WTC11 (cell line): ENCODE data around the gene KRTAP5-1. TPM values are rescaled to one million over a fixed set of nuclear protein-coding genes. Genes with fewer than 3 reads are reported as not detected.
"Not testable (repeated sequence)": the region's sequence is repeated elsewhere in the genome, so short reads cannot be mapped to it uniquely, and the experiment has no call there.

Source experiments
- ATAC-seq: fragments of 200-7000 bp; cut with Tn5 transposase; 2 replicates; pipeline ENCODE4 v1.10.0; 2021; ENCODE audit warnings: mild to moderate bottlenecking, moderate library complexity
- CTCF ChIA-PET: fragments of 300-600 bp; sonication (Branson Sonifier 250); formaldehyde crosslinking; loops from one replicate; lab custom pipeline; 2021; ENCODE audit warnings: antibody characterized with exemption; lab: Charles Lee
- POLR2A ChIA-PET: fragments of 350-600 bp; sonication (Branson Sonifier 250); formaldehyde crosslinking; loops from one replicate; lab custom pipeline; 2021; ENCODE audit warnings: antibody characterized with exemption; lab: Charles Lee
- DNase-seq: peaks from one replicate; pipeline ENCODE4 v3.0.0; 2021; ENCODE audit warnings: low spot score
- H3K27ac Mint-ChIP-seq: 2 replicates; pipeline ENCODE4 v1.8.0; 2021; ENCODE audit warnings: mixed read lengths
- H3K27me3 Mint-ChIP-seq: 2 replicates; pipeline ENCODE4 v1.8.0; 2021; ENCODE audit warnings: low read depth, mild to moderate bottlenecking, moderate library complexity, mixed read lengths
- H3K36me3 Mint-ChIP-seq: 2 replicates; pipeline ENCODE4 v1.8.0; 2021; ENCODE audit warnings: mixed read lengths
- H3K4me1 Mint-ChIP-seq: 2 replicates; pipeline ENCODE4 v1.8.0; 2022; ENCODE audit warnings: mixed read lengths
- H3K4me3 Mint-ChIP-seq: 2 replicates; pipeline ENCODE4 v1.8.0; 2021; ENCODE audit warnings: mild to moderate bottlenecking, moderate library complexity, mixed read lengths
- H3K9me3 Mint-ChIP-seq: 2 replicates; pipeline ENCODE4 v1.8.0; 2021; ENCODE audit warnings: mixed read lengths
- ATF1 ChIP-seq: sonication (generic); formaldehyde crosslinking; IDR thresholded peaks from 2 replicates; pipeline ENCODE4 v1.8.1; 2023; ENCODE audit warnings: mild to moderate bottlenecking, moderate library complexity, missing genetic modification reagents
- CREM ChIP-seq: sonication (generic); formaldehyde crosslinking; IDR thresholded peaks from 2 replicates; pipeline ENCODE4 v1.8.1; 2022; ENCODE audit warnings: mild to moderate bottlenecking, missing genetic modification reagents, moderate library complexity
- ELF4 ChIP-seq: sonication (generic); formaldehyde crosslinking; IDR thresholded peaks from 2 replicates; pipeline ENCODE4 v1.8.1; 2022; ENCODE audit warnings: low read depth, mild to moderate bottlenecking, moderate library complexity, missing genetic modification reagents
- HMGA2 ChIP-seq: fragments of 250-450 bp; sonication (Bioruptor Pico); IDR thresholded peaks from 2 replicates; pipeline ENCODE4 v1.4.0; 2021; ENCODE audit warnings: mild to moderate bottlenecking, moderate library complexity
- MXD4 ChIP-seq: fragments of 250-450 bp; sonication (Bioruptor Pico); IDR thresholded peaks from 2 replicates; pipeline ENCODE4 v1.8.0; 2021; ENCODE audit warnings: mild to moderate bottlenecking, moderate library complexity, borderline replicate concordance
- NFE2L1 ChIP-seq: sonication (generic); formaldehyde crosslinking; IDR thresholded peaks from 2 replicates; pipeline ENCODE4 v1.8.1; 2023; ENCODE audit warnings: missing genetic modification reagents
- OVOL2 ChIP-seq: fragments of 250-450 bp; sonication (Bioruptor Pico); IDR thresholded peaks from 2 replicates; pipeline ENCODE4 v1.9.0; 2021; ENCODE audit warnings: mild to moderate bottlenecking, borderline replicate concordance
- SMAD4 ChIP-seq: sonication (generic); formaldehyde crosslinking; IDR thresholded peaks from 2 replicates; pipeline ENCODE4 v1.8.0; 2022; ENCODE audit warnings: mild to moderate bottlenecking, missing genetic modification reagents
- TP53 ChIP-seq: sonication (generic); formaldehyde crosslinking; IDR thresholded peaks from 2 replicates; pipeline ENCODE4 v1.8.1; 2023; ENCODE audit warnings: mild to moderate bottlenecking, missing genetic modification reagents
- ZNF121 ChIP-seq: sonication (generic); formaldehyde crosslinking; IDR thresholded peaks from 2 replicates; pipeline ENCODE4 v1.8.0; 2023; ENCODE audit warnings: missing genetic modification reagents
- ZNF263 ChIP-seq: sonication (generic); formaldehyde crosslinking; IDR thresholded peaks from 2 replicates; pipeline ENCODE4 v1.8.1; 2022; ENCODE audit warnings: low read depth, mild to moderate bottlenecking, moderate library complexity, missing genetic modification reagents
- ZNF317 ChIP-seq: sonication (generic); formaldehyde crosslinking; IDR thresholded peaks from 2 replicates; pipeline ENCODE4 v1.8.1; 2023; ENCODE audit warnings: low read depth, mild to moderate bottlenecking, moderate library complexity, missing genetic modification reagents, borderline replicate concordance
- total RNA-seq: library from RNA; stranded (reverse); gene quantifications from 3 replicates; pipeline ENCODE4 v1.2.3, GENCODE V29; 2021
- TF ChIP-seq, protein P1 (sequence below): sonication (generic); formaldehyde crosslinking; IDR thresholded peaks from 2 replicates; pipeline ENCODE4 v1.8.1; 2022; ENCODE audit warnings: low read depth, mild to moderate bottlenecking, moderate library complexity, missing genetic modification reagents, borderline replicate concordance
- TF ChIP-seq, protein P2 (sequence below): sonication (generic); formaldehyde crosslinking; IDR thresholded peaks from 2 replicates; pipeline ENCODE4 v1.8.1; 2022; ENCODE audit warnings: low read depth, missing genetic modification reagents, borderline replicate concordance
- TF ChIP-seq, protein P3 (sequence below): sonication (generic); formaldehyde crosslinking; IDR thresholded peaks from 2 replicates; pipeline ENCODE4 v1.8.0; 2023; ENCODE audit warnings: mild to moderate bottlenecking, missing genetic modification reagents
- TF ChIP-seq, protein P4 (sequence below): sonication (generic); formaldehyde crosslinking; IDR thresholded peaks from 2 replicates; pipeline ENCODE4 v1.8.0; 2022; ENCODE audit warnings: mild to moderate bottlenecking, missing genetic modification reagents
- TF ChIP-seq, protein P5 (sequence below): sonication (generic); formaldehyde crosslinking; IDR thresholded peaks from 2 replicates; pipeline ENCODE4 v1.8.1; 2022; ENCODE audit warnings: missing genetic modification reagents, borderline replicate concordance
- TF ChIP-seq, protein P6 (sequence below): sonication (generic); formaldehyde crosslinking; IDR thresholded peaks from 2 replicates; pipeline ENCODE4 v1.8.0; 2022; ENCODE audit warnings: mild to moderate bottlenecking, missing genetic modification reagents

The KRTAP5-1 gene
- total RNA-seq, 1 experiment from 2014 or later = not detected

DNA sequence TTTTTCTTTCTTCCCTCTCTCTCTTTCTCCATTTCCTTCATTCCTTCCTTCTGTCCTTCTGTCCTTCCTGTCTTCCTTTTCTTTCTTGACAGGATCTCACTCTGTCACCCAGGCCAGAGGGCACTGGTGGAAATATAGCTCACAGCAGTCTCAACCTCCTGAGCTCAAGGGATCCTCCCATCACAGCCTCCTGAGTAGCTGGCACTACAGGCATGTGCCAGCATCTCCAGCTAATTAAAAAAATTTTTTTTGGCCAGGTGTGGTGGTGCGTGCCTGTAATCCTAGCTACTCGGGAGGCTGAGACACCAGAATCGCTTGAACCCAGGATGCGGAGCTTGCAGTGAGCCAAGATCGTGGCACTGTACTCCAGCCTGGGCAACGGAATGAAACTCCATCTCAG is 8.3 kb downstream of the KRTAP5-1 start:
- Mint-ChIP-seq H3K4me1 (no peaks in the 10 kb centered on the region), H3K27ac (no peak overlapping the region), H3K36me3 (peaks cover 3% of the 10 kb centered on the region; the same call in 1 of the 2 replicates), H3K4me3 (no peak overlapping the region), H3K27me3 (peaks cover 55% of the 10 kb centered on the region), H3K9me3 (peaks cover 13% of the 10 kb centered on the region)
- TF ChIP-seq CREM (CRISPR knock-in tag) = no peak
- TF ChIP-seq ZNF121 = no peak
- TF ChIP-seq TP53 (CRISPR knock-in tag) = no peak
- no peak for TF ChIP-seq HMGA2
- TF ChIP-seq ZNF263 = no peak
- TF ChIP-seq ELF4 (CRISPR knock-in tag) = no peak
- TF ChIP-seq, protein P1, sequence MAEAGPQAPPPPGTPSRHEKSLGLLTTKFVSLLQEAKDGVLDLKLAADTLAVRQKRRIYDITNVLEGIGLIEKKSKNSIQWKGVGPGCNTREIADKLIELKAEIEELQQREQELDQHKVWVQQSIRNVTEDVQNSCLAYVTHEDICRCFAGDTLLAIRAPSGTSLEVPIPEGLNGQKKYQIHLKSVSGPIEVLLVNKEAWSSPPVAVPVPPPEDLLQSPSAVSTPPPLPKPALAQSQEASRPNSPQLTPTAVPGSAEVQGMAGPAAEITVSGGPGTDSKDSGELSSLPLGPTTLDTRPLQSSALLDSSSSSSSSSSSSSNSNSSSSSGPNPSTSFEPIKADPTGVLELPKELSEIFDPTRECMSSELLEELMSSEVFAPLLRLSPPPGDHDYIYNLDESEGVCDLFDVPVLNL (CRISPR knock-in tag) = no peak
- TF ChIP-seq, protein P2, sequence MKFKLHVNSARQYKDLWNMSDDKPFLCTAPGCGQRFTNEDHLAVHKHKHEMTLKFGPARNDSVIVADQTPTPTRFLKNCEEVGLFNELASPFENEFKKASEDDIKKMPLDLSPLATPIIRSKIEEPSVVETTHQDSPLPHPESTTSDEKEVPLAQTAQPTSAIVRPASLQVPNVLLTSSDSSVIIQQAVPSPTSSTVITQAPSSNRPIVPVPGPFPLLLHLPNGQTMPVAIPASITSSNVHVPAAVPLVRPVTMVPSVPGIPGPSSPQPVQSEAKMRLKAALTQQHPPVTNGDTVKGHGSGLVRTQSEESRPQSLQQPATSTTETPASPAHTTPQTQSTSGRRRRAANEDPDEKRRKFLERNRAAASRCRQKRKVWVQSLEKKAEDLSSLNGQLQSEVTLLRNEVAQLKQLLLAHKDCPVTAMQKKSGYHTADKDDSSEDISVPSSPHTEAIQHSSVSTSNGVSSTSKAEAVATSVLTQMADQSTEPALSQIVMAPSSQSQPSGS (CRISPR knock-in tag) = no peak
- no peak for TF ChIP-seq ZNF317 (CRISPR knock-in tag)
- TF ChIP-seq, protein P3, sequence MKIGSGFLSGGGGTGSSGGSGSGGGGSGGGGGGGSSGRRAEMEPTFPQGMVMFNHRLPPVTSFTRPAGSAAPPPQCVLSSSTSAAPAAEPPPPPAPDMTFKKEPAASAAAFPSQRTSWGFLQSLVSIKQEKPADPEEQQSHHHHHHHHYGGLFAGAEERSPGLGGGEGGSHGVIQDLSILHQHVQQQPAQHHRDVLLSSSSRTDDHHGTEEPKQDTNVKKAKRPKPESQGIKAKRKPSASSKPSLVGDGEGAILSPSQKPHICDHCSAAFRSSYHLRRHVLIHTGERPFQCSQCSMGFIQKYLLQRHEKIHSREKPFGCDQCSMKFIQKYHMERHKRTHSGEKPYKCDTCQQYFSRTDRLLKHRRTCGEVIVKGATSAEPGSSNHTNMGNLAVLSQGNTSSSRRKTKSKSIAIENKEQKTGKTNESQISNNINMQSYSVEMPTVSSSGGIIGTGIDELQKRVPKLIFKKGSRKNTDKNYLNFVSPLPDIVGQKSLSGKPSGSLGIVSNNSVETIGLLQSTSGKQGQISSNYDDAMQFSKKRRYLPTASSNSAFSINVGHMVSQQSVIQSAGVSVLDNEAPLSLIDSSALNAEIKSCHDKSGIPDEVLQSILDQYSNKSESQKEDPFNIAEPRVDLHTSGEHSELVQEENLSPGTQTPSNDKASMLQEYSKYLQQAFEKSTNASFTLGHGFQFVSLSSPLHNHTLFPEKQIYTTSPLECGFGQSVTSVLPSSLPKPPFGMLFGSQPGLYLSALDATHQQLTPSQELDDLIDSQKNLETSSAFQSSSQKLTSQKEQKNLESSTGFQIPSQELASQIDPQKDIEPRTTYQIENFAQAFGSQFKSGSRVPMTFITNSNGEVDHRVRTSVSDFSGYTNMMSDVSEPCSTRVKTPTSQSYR (CRISPR knock-in tag) = no peak
- no peak for TF ChIP-seq SMAD4
- TF ChIP-seq, protein P4, sequence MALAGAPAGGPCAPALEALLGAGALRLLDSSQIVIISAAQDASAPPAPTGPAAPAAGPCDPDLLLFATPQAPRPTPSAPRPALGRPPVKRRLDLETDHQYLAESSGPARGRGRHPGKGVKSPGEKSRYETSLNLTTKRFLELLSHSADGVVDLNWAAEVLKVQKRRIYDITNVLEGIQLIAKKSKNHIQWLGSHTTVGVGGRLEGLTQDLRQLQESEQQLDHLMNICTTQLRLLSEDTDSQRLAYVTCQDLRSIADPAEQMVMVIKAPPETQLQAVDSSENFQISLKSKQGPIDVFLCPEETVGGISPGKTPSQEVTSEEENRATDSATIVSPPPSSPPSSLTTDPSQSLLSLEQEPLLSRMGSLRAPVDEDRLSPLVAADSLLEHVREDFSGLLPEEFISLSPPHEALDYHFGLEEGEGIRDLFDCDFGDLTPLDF (CRISPR knock-in tag) = no peak
- TF ChIP-seq, protein P5, sequence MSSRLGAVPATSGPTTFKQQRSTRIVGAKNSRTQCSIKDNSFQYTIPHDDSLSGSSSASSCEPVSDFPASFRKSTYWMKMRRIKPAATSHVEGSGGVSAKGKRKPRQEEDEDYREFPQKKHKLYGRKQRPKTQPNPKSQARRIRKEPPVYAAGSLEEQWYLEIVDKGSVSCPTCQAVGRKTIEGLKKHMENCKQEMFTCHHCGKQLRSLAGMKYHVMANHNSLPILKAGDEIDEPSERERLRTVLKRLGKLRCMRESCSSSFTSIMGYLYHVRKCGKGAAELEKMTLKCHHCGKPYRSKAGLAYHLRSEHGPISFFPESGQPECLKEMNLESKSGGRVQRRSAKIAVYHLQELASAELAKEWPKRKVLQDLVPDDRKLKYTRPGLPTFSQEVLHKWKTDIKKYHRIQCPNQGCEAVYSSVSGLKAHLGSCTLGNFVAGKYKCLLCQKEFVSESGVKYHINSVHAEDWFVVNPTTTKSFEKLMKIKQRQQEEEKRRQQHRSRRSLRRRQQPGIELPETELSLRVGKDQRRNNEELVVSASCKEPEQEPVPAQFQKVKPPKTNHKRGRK (CRISPR knock-in tag) = no peak
- no peak for TF ChIP-seq MXD4 (CRISPR knock-in tag)
- TF ChIP-seq, protein P6, sequence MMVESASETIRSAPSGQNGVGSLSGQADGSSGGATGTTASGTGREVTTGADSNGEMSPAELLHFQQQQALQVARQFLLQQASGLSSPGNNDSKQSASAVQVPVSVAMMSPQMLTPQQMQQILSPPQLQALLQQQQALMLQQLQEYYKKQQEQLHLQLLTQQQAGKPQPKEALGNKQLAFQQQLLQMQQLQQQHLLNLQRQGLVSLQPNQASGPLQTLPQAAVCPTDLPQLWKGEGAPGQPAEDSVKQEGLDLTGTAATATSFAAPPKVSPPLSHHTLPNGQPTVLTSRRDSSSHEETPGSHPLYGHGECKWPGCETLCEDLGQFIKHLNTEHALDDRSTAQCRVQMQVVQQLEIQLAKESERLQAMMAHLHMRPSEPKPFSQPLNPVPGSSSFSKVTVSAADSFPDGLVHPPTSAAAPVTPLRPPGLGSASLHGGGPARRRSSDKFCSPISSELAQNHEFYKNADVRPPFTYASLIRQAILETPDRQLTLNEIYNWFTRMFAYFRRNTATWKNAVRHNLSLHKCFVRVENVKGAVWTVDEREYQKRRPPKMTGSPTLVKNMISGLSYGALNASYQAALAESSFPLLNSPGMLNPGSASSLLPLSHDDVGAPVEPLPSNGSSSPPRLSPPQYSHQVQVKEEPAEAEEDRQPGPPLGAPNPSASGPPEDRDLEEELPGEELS (CRISPR knock-in tag) = no peak
- no peak for TF ChIP-seq OVOL2 (CRISPR knock-in tag)
- TF ChIP-seq ATF1 (CRISPR knock-in tag) = no peak
- TF ChIP-seq NFE2L1 (CRISPR knock-in tag) = no peak
- POLR2A ChIA-PET = no interaction called here
- DNase-seq (no peak), ATAC-seq (no peak)
- CTCF ChIA-PET = interaction anchor here (0.6 to 14.8 kb wide), 4 partner anchors 18 to 71 kb away, joined by 3 to 457 read pairs (median 85); no protein-coding TSS in a partner anchor

DNA sequence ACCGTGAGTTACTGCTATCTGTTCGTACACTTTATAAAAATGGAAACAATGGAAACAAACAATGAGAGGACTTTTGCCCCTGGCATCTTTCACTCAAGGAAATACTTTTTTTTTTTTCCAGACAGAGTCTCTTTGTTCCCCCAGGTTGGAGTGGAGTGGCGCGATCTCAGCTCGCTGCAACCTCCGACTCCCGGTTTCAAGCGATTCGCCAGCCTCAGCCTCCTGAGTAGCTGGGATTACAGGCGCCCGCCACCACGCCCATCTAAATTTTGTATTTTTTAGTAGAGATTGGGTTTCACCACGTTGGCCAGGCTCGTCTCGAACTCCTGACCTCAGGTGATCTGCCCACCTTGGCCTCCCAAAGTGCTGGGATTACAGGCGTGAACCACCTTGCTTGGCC is 9.3 kb downstream of the KRTAP5-1 start:
- Mint-ChIP-seq H3K27me3 (peaks cover 53% of the 10 kb centered on the region), H3K9me3 (peaks cover 13% of the 10 kb centered on the region)
- not testable (repeated sequence) for H3K36me3 Mint-ChIP-seq, DNase-seq, H3K4me1 Mint-ChIP-seq, H3K27ac Mint-ChIP-seq, H3K4me3 Mint-ChIP-seq, ATAC-seq
- CTCF ChIA-PET = interaction anchor here (1.1 to 14.8 kb wide), 5 partner anchors 11 to 59 kb away, joined by 3 to 457 read pairs (median 57); no protein-coding TSS in a partner anchor
- POLR2A ChIA-PET = interaction anchor here (0.7 kb wide), 1 partner anchor 34 kb away, joined by 4 read pairs; no protein-coding TSS in a partner anchor
